ENCODE results near the gene SLC12A2. TPM values are rescaled to one million over a fixed set of nuclear protein-coding genes. Genes with fewer than 3 reads are reported as not detected.

The SLC12A2 gene
- total and polyA plus RNA-seq, 9 of the 15 experiments (the other 6 are each of a cell fraction or from before 2014, with no cell fraction given), result 5.1 to 20.3 (median 12.6) TPM

DNA sequence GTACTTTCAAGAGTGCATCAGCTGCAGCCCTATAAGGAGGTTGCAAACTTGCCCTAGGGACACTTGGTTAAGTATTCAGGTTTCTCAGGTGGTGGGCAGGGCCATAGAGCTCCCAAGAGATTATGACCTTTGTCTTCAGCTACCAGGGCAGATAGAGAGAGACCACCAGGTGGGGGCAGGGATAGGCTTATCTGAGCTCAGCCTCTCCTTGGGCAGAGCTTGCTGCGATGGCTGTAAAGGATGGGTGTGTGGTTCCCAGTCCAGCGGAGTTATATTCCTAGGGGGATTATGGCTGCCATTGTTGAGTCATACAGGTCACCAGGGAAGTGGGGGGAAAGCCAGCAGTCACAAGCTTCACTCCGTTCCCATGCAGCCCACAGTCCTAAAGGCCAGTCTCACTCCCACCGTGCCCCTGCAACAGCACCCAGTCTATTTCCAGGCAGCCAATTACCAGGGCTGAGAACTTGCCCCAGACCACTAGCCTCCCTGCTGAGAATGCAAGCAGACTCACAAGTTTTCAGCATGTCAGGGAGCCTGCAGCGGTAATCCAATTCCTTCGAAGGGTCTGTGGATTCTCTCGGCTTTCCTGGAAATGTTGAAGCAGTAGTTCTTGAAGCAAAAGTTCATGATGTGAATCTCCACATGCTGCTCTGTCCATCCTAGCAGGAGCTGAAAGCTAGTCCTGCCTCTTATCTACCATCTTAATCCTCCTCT is 151.5 kb downstream of the SLC12A2 start (continued):
- TF ChIP-seq, protein P1, sequence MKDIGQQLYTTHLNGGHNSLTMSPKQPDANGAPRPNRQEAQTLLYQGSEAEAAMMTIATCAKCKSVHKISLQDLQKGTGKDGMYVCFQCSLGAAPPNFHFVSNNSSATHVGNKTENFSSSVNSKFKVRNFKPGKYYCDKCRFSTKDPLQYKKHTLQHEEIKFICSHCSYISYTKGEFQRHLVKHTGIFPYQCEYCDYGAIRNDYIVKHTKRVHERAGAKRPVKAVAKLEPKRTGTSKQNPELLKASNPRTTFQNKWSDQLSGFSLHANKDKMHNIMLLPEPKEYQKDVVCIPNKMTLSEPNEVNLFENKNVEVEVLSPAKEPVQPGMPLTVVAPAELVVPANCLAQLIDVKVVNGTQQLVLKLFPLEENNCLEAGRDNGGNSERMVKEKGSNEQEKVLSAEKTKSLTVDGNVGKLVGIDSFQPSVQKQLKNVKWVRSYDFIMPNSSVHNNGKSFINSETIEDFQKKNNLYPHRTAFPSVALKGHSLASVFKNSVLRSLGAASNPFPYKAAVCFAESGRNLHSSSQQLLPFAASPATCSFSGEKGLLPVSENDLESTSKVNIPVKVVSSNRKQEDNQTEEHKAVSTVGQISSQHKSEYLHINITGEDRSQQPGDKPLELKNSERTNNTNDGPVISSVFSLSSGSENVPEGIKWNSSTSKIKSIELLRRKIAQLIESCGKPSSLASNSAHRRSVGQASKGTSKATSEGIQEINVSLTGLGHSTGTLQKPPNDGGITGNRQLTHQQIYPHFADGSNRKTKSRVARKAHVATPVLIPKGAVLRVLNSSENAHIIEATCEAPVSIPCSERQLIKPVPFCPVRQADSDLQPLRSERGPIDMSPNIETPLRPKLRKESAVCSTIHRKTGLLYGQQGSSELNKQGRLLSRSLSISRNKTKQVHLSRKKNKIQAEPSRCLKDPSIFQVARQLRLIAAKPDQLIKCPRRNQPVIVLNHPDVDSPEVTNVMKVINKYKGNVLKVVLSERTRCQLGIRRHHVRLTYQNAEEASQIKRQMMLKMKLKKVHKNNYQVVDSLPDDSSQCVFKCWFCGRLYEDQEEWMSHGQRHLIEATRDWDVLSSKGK (CRISPR knock-in tag; IDR thresholded peaks at IDR 0.05), result no peak
- TF ChIP-seq RBBP5 (IDR thresholded peaks at IDR 0.05; ENCODE audit: borderline replicate concordance, insufficient read depth, low read length, poor library complexity, severe bottlenecking), result no peak

DNA sequence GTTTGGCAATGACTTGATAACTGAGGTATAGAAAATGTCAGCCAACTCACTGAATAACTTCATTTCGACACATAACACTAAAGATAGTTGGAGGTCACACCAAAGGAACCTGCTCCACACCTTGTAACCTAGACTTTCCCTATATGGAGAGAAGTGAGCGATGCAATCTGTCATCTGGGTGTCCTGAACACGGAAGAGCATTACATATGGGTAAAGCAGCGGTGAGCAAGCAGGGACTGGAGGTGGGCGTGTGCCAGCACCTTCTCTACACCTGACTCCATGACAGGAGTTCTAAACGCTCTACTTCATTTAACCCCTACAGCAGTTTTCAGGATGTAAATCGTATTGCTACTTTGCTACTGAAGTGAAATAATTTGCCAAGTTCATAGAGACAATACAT is 152.8 kb downstream of the SLC12A2 start:
- FAIRE-seq (no peak), DNase-seq (ENCODE audit: extremely low read depth in 1 of 4, low spot score in 3 of 4) (no peak), ATAC-seq (no peak)
- intact Hi-C loops (cut with micrococcal nuclease) (no loop called here), in situ Hi-C loops (cut with MboI) (no loop called here)
- H3K36me3 ChIP-seq (ENCODE audit: control insufficient read depth, insufficient read depth, low read length), result no peaks in the 10 kb centered on the region
- TF ChIP-seq TAF1 (IDR thresholded peaks at IDR 0.05; ENCODE audit: control insufficient read depth, extremely low read depth, insufficient read depth, low read length, severe bottlenecking) (no peak), MAFG (tag; conservative IDR thresholded peaks at IDR 0.05) (no peak), MIER1 (IDR thresholded peaks at IDR 0.05; ENCODE audit: low read depth) (no peak), ZNF354B (CRISPR knock-in tag; IDR thresholded peaks at IDR 0.05) (no peak), NCOR1 (IDR thresholded peaks at IDR 0.05) (no peak), ATF1 (CRISPR knock-in tag; IDR thresholded peaks at IDR 0.05) (no peak), ATF1 (tag; IDR thresholded peaks at IDR 0.05) (no peak)
- no peak overlapping the region for H3K9ac ChIP-seq (ENCODE audit: insufficient read depth in 1 of 2, low read depth in 2 of 2, low read length in 2 of 2)
- WGBS (ENCODE audit: insufficient coverage, low coverage, missing lambda C conversion rate), result 0% methylated on average over 7 of the region's 7 CpGs
- no peaks in the 10 kb centered on the region for H3K9me1 ChIP-seq (ENCODE audit: control insufficient read depth, insufficient read depth, low read length)
- no peak overlapping the region for H3K4me2 ChIP-seq (ENCODE audit: insufficient read depth, low read length)
- no peaks in the 10 kb centered on the region for H3K79me2 ChIP-seq (ENCODE audit: control insufficient read depth, insufficient read depth, low read length)
- no peak overlapping the region for H3K4me3 ChIP-seq
- CTCF ChIA-PET (ENCODE audit: low intra/inter-chr PET ratio), result no interaction called here
- no TSS peak for BruUV-seq (replicated peaks)
- no peaks in the 10 kb centered on the region for H3K9me3 ChIP-seq (replicated peaks; ENCODE audit: control insufficient read depth, insufficient read depth, low read depth, low read length)
- no peaks in the 10 kb centered on the region for H3K4me1 ChIP-seq (replicated peaks in 1 of 2; ENCODE audit: control insufficient read depth in 2 of 2, insufficient read depth in 2 of 2, low read length in 2 of 2)
- H2AFZ ChIP-seq (ENCODE audit: low read depth, low read length), result no peak overlapping the region
- no peaks in the 10 kb centered on the region for H4K20me1 ChIP-seq (replicated peaks; ENCODE audit: control insufficient read depth, insufficient read depth, low read length)
- H3K27ac ChIP-seq (ENCODE audit: extremely low read depth, low read depth, low read length), result no peak overlapping the region
- POLR2A ChIA-PET, result interaction anchor here (0.6 kb wide), 1 partner anchor 644 kb away, joined by 3 read pairs; no protein-coding TSS in a partner anchor
- no peaks in the 10 kb centered on the region for H3K27me3 ChIP-seq (ENCODE audit: control insufficient read depth in 2 of 2, insufficient read depth in 2 of 2, low read length in 2 of 2)
